GM12878 (cell line): ENCODE measurements around the gene CLEC1A. TPM values are rescaled to one million over a fixed set of nuclear protein-coding genes. Genes with fewer than 3 reads are reported as not detected.

ENCODE experiments used
- ATAC-seq: fragments of 200-7000 bp; cut with Tn5 transposase; 3 replicates; pipeline ENCODE4 v1.9.1; 2020; ENCODE audit warnings: mild to moderate bottlenecking, moderate library complexity
- BruUV-seq: library from RNA; stranded (reverse); fragments of 400-500 nt; replicated peaks from 2 replicates; lab custom pipeline; 2021; lab: Mats Ljungman, UMichigan
- CTCF ChIA-PET: fragments of 300-600 bp; sonication (Branson Sonifier 250); formaldehyde crosslinking; extraction: SDS; loops from one replicate; lab custom pipeline; 2021; ENCODE audit warnings: inconsistent platforms; lab: Yijun Ruan, JAX
- POLR2A ChIA-PET: fragments of 350-600 bp; formaldehyde crosslinking; extraction: SDS; loops from one replicate; lab custom pipeline; 2021; ENCODE audit warnings: inconsistent platforms; lab: Charles Lee
- RAD21 ChIA-PET: fragments of 300-600 bp; sonication (Branson Sonifier 250); formaldehyde crosslinking; loops from one replicate; lab custom pipeline; 2023; ENCODE audit warnings: antibody characterized with exemption; ENCODE audit not compliant: unreplicated experiment; lab: Charles Lee
- SMC1A ChIA-PET: fragments of 300-600 bp; sonication (Branson Sonifier 250); formaldehyde crosslinking; loops from one replicate; lab custom pipeline; 2023; ENCODE audit not compliant: unreplicated experiment, uncharacterized antibody; lab: Charles Lee
- DNase-seq: peaks from one replicate; pipeline ENCODE4 v3.0.0-alpha.2; 2011; ENCODE audit warnings: low read depth, low spot score
- FAIRE-seq: peaks from 3 replicates; lab custom pipeline; 2011; peaks lifted over from hg19 to GRCh38; lab: Jason Lieb, UNC
- H2AFZ ChIP-seq: 2 replicates; pipeline ENCODE4 v1.6.0; 2011; ENCODE audit warnings: low read depth, low read length, control low read depth; ENCODE audit not compliant: control insufficient read depth
- H3K27ac ChIP-seq: 2 replicates; pipeline ENCODE4 v1.5.1; 2011; ENCODE audit warnings: control low read depth; ENCODE audit not compliant: control insufficient read depth, insufficient read depth
- H3K27me3 ChIP-seq, 2 experiments: replicated peaks in 1 of 2; 2 replicates each; pipeline versions ENCODE4 v1.6.0 to v1.6.1; 2011; ENCODE audit warnings: low read length in 1 of 2; ENCODE audit not compliant: control insufficient read depth in 2 of 2, insufficient read depth in 2 of 2
- H3K36me3 ChIP-seq, 2 experiments: 2 replicates each; pipeline ENCODE4 v1.5.1; 2011; ENCODE audit warnings: low read length in 1 of 2; ENCODE audit not compliant: control insufficient read depth in 2 of 2, insufficient read depth in 2 of 2
- H3K4me1 ChIP-seq: 2 replicates; pipeline ENCODE4 v1.6.1; 2011; ENCODE audit warnings: mild to moderate bottlenecking, low read length, moderate library complexity, mixed read lengths; ENCODE audit not compliant: control insufficient read depth, insufficient read depth
- H3K4me2 ChIP-seq: 2 replicates; pipeline ENCODE4 v1.6.0; 2011; ENCODE audit warnings: control low read depth; ENCODE audit not compliant: control insufficient read depth, insufficient read depth
- H3K4me3 ChIP-seq: fragments of 200-600 bp; sonication (generic); 2 replicates; pipeline ENCODE4 v1.5.1; 2016
- H3K79me2 ChIP-seq: 2 replicates; pipeline ENCODE4 v1.6.0; 2011; ENCODE audit warnings: low read length; ENCODE audit not compliant: control insufficient read depth, insufficient read depth
- H3K9ac ChIP-seq: 2 replicates; pipeline ENCODE4 v1.8.0; 2011; ENCODE audit warnings: low read length, control low read depth, mixed read lengths; ENCODE audit not compliant: control insufficient read depth, insufficient read depth
- H3K9me3 ChIP-seq: replicated peaks from 3 replicates; pipeline ENCODE4 v1.5.1; 2011; ENCODE audit warnings: mild to moderate bottlenecking, low read length; ENCODE audit not compliant: control insufficient read depth, insufficient read depth
- H4K20me1 ChIP-seq: 2 replicates; pipeline ENCODE4 v1.6.0; 2011; ENCODE audit not compliant: control insufficient read depth, insufficient read depth
- EED ChIP-seq: sonication (generic); IDR thresholded peaks from 2 replicates; pipeline ENCODE4 v1.6.1; 2016; ENCODE audit warnings: antibody characterized with exemption, low read depth
- FOXM1 ChIP-seq: IDR thresholded peaks from 2 replicates; pipeline ENCODE4 v1.6.1; 2012; ENCODE audit warnings: low read depth, mild to moderate bottlenecking, inconsistent platforms, low read length, moderate library complexity
- HDGF ChIP-seq: fragments of 450-650 bp; IDR thresholded peaks from 2 replicates; pipeline ENCODE4 v1.6.1; 2016; ENCODE audit warnings: antibody characterized with exemption
- LARP7 ChIP-seq: fragments of 450-650 bp; IDR thresholded peaks from 2 replicates; pipeline ENCODE4 v1.6.1; 2017; ENCODE audit warnings: mild to moderate bottlenecking
- SMAD5 ChIP-seq: IDR thresholded peaks from 2 replicates; pipeline ENCODE4 v1.6.1; 2016; ENCODE audit warnings: antibody characterized with exemption, low read depth
- SPI1 ChIP-seq: IDR thresholded peaks from 2 replicates; pipeline ENCODE4 v1.6.1; 2011; ENCODE audit warnings: low read depth, mild to moderate bottlenecking, low read length, moderate library complexity, borderline replicate concordance; ENCODE audit not compliant: insufficient read depth
- TCF12 ChIP-seq: IDR thresholded peaks from 2 replicates; pipeline ENCODE4 v1.6.1; 2011; ENCODE audit warnings: low read depth, mild to moderate bottlenecking, low read length
- TCF3 ChIP-seq: IDR thresholded peaks from 2 replicates; pipeline ENCODE4 v1.6.1; 2012; ENCODE audit warnings: low read depth, mild to moderate bottlenecking, low read length, borderline replicate concordance; ENCODE audit not compliant: insufficient read depth
- TCF7 ChIP-seq: IDR thresholded peaks from 2 replicates; pipeline ENCODE4 v1.6.1; 2014; ENCODE audit warnings: antibody characterized with exemption, borderline replicate concordance
- YY1 ChIP-seq: IDR thresholded peaks from 2 replicates; pipeline ENCODE4 v1.6.1; 2011; ENCODE audit warnings: low read depth, mild to moderate bottlenecking, low read length
- ZSCAN29 ChIP-seq: fragments of 450-650 bp; IDR thresholded peaks from 2 replicates; pipeline ENCODE4 v1.6.1; 2017; ENCODE audit warnings: mild to moderate bottlenecking, moderate library complexity
- WGBS: methylation state at CpG from one replicate; pipeline ENCODE4 v1.1.6; 2016; ENCODE audit warnings: low lambda C conversion rate; ENCODE audit not compliant: insufficient replicate concordance, insufficient coverage; ENCODE audit errors: missing lambda C conversion rate; 5-methylcytosine and 5-hydroxymethylcytosine counted together
- in situ Hi-C: fragments of 300-500 bp; cut with MboI; formaldehyde crosslinking; loops from 9 replicates; pipeline ENCODE4 v1.14.3; 2018; ENCODE audit warnings: mixed read lengths
- intact Hi-C: fragments of 100-400 bp; cut with micrococcal nuclease; formaldehyde crosslinking; loops from one replicate; pipeline ENCODE4 v1.14.2; 2022; ENCODE audit not compliant: unreplicated experiment
- polyA plus RNA-seq, 11 experiments: library from polyadenylated mRNA; depleted of rRNA in 4 of 11; unstranded in 6 of 11; stranded (reverse) in 5 of 11; fragments of >200 nt; fragmentation: Nextera tagmentation in 4 of 11; fragmentation: Illumina TruSeq in 1 of 11; extraction: Ambion mirVana in 4 of 11; extraction: Trizol in 1 of 11; gene quantifications; 1 replicate in 1 of 11; 2 replicates in 10 of 11; pipeline versions ENCODE4 v1.2.1 to v1.2.3, GENCODE V29; 2011 to 2016; ENCODE audit warnings: inconsistent platforms in 2 of 11, missing spikeins in 2 of 11, low read depth in 1 of 11
- total RNA-seq, 4 experiments: library from RNA; depleted of rRNA in 3 of 4; stranded (reverse); fragments of >200 nt in 3 of 4; fragmentation: Illumina TruSeq in 1 of 4; extraction: Trizol in 1 of 4; gene quantifications; 2 replicates each; pipeline versions ENCODE4 v1.2.1 to v1.2.3, GENCODE V29; 2013 to 2021
- TF ChIP-seq, protein P1 (sequence below): fragments of 450-650 bp; IDR thresholded peaks from 2 replicates; pipeline ENCODE4 v1.6.1; 2017; ENCODE audit warnings: mild to moderate bottlenecking, moderate library complexity
- TF ChIP-seq, protein P2 (sequence below): fragments of 450-650 bp; IDR thresholded peaks from 2 replicates; pipeline ENCODE4 v1.6.1; 2017; ENCODE audit warnings: low read depth, mild to moderate bottlenecking, moderate library complexity

CLEC1A gene
- total and polyA plus RNA-seq, 10 of the 15 experiments (the other 5 are each of a cell fraction or from before 2014, with no cell fraction given) = not detected

DNA sequence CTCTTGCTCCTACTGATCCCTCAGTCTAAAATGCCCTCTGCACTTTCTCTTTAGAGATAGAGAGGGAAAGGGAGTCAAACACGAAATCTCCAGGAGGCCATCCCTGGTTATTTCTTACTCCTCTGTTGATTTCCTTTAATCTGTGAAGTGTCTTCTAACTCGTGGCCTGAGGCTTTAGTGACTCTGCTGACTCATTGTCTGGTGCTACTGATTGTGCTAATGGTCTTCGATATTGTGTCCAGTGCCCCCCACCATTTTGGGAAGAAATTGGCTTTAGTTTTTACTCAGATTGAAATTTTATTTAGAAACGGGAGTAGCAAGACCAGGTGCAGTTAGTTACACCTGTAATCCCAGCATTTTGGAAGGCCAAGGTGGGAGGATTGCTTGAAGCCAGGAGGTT is 67.5 kb downstream of the CLEC1A start:
- no peak overlapping the region for H3K4me3 ChIP-seq
- intact Hi-C loops (no loop called here), in situ Hi-C loops (loop anchor here (5.0 kb wide), 1 partner anchor 111 kb away; no protein-coding TSS in a partner anchor)
- TF ChIP-seq SPI1 (no peak), FOXM1 (no peak)
- RAD21 ChIA-PET = no interaction called here
- 7% methylated on average over 4 of the region's 4 CpGs for WGBS
- H3K27ac ChIP-seq = no peak overlapping the region
- no peaks in the 10 kb centered on the region for H3K9me3 ChIP-seq
- POLR2A ChIA-PET = no interaction called here
- FAIRE-seq = no peak
- no peaks in the 10 kb centered on the region for H3K27me3 ChIP-seq
- no peaks in the 10 kb centered on the region for H4K20me1 ChIP-seq
- H3K79me2 ChIP-seq = no peaks in the 10 kb centered on the region
- H3K4me1 ChIP-seq = no peaks in the 10 kb centered on the region
- no peaks in the 10 kb centered on the region for H3K36me3 ChIP-seq
- no peak for DNase-seq
- SMC1A ChIA-PET = no interaction called here
- BruUV-seq = no TSS peak
- CTCF ChIA-PET = interaction anchor here (1.1 kb wide), 1 partner anchor 13 kb away, joined by 3 read pairs; no protein-coding TSS in a partner anchor
- no peak overlapping the region for H3K9ac ChIP-seq
- H3K4me2 ChIP-seq = no peak overlapping the region
- no peak overlapping the region for H2AFZ ChIP-seq
- no peak for ATAC-seq

DNA sequence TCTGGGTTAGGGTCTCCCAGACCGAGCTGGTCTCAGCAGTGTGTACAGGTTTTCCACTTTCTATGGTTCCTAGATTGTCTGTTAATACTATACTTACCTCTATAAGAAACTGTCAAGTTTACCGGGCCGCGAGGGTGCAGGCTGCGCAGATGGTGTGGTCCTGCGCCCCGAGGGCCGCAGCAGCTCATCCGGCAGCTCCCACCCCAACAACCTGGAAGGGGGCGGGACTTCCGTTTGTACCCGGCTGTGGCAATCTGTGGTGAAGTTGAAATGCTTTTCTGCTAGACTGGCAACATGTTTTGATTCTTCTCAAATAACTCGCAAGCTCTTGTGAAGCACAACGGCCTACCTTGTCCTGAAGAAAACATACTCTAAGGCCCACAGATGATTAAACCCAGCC is 68.3 kb downstream of the CLEC1A start, which contains the start of gene CLEC9A:
CLEC9A (plus strand) TSS at position 237 of the 400 bp plus-strand sequence. CDS start 22,006 bp downstream, outside the sequence.
- no peak for FAIRE-seq
- H3K9ac ChIP-seq = no peak within 1 kb of the TSS
- WGBS = 70% methylated on average over 14 of the region's 14 CpGs
- H3K4me1 ChIP-seq = no peaks in the 10 kb centered on the region
- no peaks in the 10 kb centered on the region for H4K20me1 ChIP-seq
- SMC1A ChIA-PET = no interaction called here
- in situ Hi-C loops (loop anchor here (5.0 kb wide), 1 partner anchor 112 kb away; no protein-coding TSS in a partner anchor), intact Hi-C loops (no loop called here)
- H3K9me3 ChIP-seq = no peaks in the 10 kb centered on the region
- H3K4me2 ChIP-seq = no peak within 1 kb of the TSS
- RAD21 ChIA-PET = interaction anchor here (0.7 kb wide), 1 partner anchor 29 kb away, joined by 3 read pairs; no protein-coding TSS in a partner anchor
- H3K36me3 ChIP-seq = no peaks in the 10 kb centered on the region
- CTCF ChIA-PET = interaction anchor here (1.2 to 1.6 kb wide), 2 partner anchors 31 to 109 kb away, joined by 3 to 5 read pairs; partner anchors contain the start of gene CLEC1B
- no peaks in the 10 kb centered on the region for H3K79me2 ChIP-seq
- H3K27ac ChIP-seq = no peak within 1 kb of the TSS
- POLR2A ChIA-PET = no interaction called here
- H3K4me3 ChIP-seq = no peak within 1 kb of the TSS
- no peak for ATAC-seq
- no peak within 1 kb of the TSS for H2AFZ ChIP-seq
- no TSS peak for BruUV-seq
- DNase-seq = no peak
- H3K27me3 ChIP-seq = no peaks in the 10 kb centered on the region
- TF ChIP-seq TCF3 (no peak), SMAD5 (no peak), LARP7 (no peak), ZSCAN29 (no peak), EED (no peak), TCF7 (no peak), HDGF (no peak), TCF12 (no peak), YY1 (no peak)
- TF ChIP-seq, protein P1, sequence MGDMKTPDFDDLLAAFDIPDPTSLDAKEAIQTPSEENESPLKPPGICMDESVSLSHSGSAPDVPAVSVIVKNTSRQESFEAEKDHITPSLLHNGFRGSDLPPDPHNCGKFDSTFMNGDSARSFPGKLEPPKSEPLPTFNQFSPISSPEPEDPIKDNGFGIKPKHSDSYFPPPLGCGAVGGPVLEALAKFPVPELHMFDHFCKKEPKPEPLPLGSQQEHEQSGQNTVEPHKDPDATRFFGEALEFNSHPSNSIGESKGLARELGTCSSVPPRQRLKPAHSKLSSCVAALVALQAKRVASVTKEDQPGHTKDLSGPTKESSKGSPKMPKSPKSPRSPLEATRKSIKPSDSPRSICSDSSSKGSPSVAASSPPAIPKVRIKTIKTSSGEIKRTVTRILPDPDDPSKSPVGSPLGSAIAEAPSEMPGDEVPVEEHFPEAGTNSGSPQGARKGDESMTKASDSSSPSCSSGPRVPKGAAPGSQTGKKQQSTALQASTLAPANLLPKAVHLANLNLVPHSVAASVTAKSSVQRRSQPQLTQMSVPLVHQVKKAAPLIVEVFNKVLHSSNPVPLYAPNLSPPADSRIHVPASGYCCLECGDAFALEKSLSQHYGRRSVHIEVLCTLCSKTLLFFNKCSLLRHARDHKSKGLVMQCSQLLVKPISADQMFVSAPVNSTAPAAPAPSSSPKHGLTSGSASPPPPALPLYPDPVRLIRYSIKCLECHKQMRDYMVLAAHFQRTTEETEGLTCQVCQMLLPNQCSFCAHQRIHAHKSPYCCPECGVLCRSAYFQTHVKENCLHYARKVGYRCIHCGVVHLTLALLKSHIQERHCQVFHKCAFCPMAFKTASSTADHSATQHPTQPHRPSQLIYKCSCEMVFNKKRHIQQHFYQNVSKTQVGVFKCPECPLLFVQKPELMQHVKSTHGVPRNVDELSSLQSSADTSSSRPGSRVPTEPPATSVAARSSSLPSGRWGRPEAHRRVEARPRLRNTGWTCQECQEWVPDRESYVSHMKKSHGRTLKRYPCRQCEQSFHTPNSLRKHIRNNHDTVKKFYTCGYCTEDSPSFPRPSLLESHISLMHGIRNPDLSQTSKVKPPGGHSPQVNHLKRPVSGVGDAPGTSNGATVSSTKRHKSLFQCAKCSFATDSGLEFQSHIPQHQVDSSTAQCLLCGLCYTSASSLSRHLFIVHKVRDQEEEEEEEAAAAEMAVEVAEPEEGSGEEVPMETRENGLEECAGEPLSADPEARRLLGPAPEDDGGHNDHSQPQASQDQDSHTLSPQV = no peak
- TF ChIP-seq, protein P2, sequence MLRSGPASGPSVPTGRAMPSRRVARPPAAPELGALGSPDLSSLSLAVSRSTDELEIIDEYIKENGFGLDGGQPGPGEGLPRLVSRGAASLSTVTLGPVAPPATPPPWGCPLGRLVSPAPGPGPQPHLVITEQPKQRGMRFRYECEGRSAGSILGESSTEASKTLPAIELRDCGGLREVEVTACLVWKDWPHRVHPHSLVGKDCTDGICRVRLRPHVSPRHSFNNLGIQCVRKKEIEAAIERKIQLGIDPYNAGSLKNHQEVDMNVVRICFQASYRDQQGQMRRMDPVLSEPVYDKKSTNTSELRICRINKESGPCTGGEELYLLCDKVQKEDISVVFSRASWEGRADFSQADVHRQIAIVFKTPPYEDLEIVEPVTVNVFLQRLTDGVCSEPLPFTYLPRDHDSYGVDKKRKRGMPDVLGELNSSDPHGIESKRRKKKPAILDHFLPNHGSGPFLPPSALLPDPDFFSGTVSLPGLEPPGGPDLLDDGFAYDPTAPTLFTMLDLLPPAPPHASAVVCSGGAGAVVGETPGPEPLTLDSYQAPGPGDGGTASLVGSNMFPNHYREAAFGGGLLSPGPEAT = no peak
